ENCODE measurements around the gene AQR. TPM values are rescaled to one million over a fixed set of nuclear protein-coding genes. Genes with fewer than 3 reads are reported as not detected.
A peak's percentile ranks its signal among the peaks of the same experiment; 100 is the strongest.

The AQR gene
- total and polyA plus RNA-seq, 2 of the 8 experiments (the other 6 are each of a cell fraction or from before 2014, with no cell fraction given) = 34.5 to 57.6 TPM

- H3K4me3 ChIP-seq (ENCODE audit: extremely low read depth in 1 of 4, insufficient read depth in 2 of 4, low read depth in 3 of 4, low read length in 4 of 4) = no peak overlapping the region
- H4K8ac ChIP-seq (ENCODE audit: extremely low read depth, insufficient read depth, low read length) = no peak overlapping the region
- H3K9ac ChIP-seq (replicated peaks in 1 of 4; ENCODE audit: extremely low read depth in 1 of 4, low read depth in 3 of 4, low read length in 3 of 4) = no peak overlapping the region
- 92% methylated on average over 2 of the region's 2 CpGs; no CpG with 5 or more reads in 1 of the 2 experiments for WGBS, 2 experiments (ENCODE audit: extremely low coverage in 1 of 2, insufficient coverage in 1 of 2, insufficient read length in 1 of 2, insufficient replicate concordance in 2 of 2, low coverage in 1 of 2, low lambda C conversion rate in 2 of 2, missing lambda C conversion rate in 1 of 2)
- no peak overlapping the region for H3K56ac ChIP-seq (replicated peaks; ENCODE audit: insufficient read length, low read depth, low read length)
- H2BK12ac ChIP-seq (ENCODE audit: low read depth, low read length) = no peak overlapping the region
- H2BK20ac ChIP-seq (ENCODE audit: low read length) = no peak overlapping the region
- FAIRE-seq (no peak), DNase-seq (ENCODE audit: low read depth in 1 of 2, low spot score in 2 of 2) (no peak)
- TF ChIP-seq RAD21 (IDR thresholded peaks at IDR 0.05 in 1 of 2, conservative IDR thresholded peaks at IDR 0.05 in 1 of 2; ENCODE audit: low read depth in 2 of 2, low read length in 2 of 2) (peak; percentile 26 to 49; a peak in 2 of 4 replicates), CTCF (IDR thresholded peaks at IDR 0.05; ENCODE audit: control extremely low read depth in 1 of 3, insufficient read depth in 1 of 3, low read depth in 1 of 3, low read length in 3 of 3) (peak in 2 of 3 experiments; percentile 24 to 50; a peak in 2 of 4 replicates)
- TF ChIP-seq, protein P1, sequence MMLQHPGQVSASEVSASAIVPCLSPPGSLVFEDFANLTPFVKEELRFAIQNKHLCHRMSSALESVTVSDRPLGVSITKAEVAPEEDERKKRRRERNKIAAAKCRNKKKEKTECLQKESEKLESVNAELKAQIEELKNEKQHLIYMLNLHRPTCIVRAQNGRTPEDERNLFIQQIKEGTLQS (IDR thresholded peaks at IDR 0.05; ENCODE audit: insufficient read depth, low read depth, low read length) = no peak
- no peaks in the 10 kb centered on the region for H3K9me3 ChIP-seq (ENCODE audit: insufficient read depth in 2 of 2, low read depth in 1 of 2, low read length in 1 of 2)
- no peaks in the 10 kb centered on the region for H3K79me1 ChIP-seq (ENCODE audit: low read depth, low read length)
- ChIA-PET POLR2A (ENCODE audit: partially characterized antibody) (interaction anchor here (0.7 to 1.5 kb wide), 3 partner anchors 13 to 255 kb away, joined by 3 to 5 read pairs (median 3); no protein-coding TSS in a partner anchor), CTCF (ENCODE audit: partially characterized antibody) (interaction anchor here (1.0 to 1.8 kb wide), 11 partner anchors 9 to 145 kb away, joined by 3 to 7 read pairs (median 3); no protein-coding TSS in a partner anchor)
- H3K4me1 ChIP-seq (replicated peaks in 1 of 4; ENCODE audit: control insufficient read depth in 3 of 4, insufficient read depth in 4 of 4, low read length in 3 of 4) = no peaks in the 10 kb centered on the region
- no peak overlapping the region for H2BK5ac ChIP-seq (ENCODE audit: low read depth, low read length)
- H3K23ac ChIP-seq (ENCODE audit: insufficient read length) = no peak overlapping the region
- no peak overlapping the region for H2BK15ac ChIP-seq (ENCODE audit: low read length)
- no peaks in the 10 kb centered on the region for H3K79me2 ChIP-seq (ENCODE audit: control insufficient read depth in 1 of 2, insufficient read depth in 2 of 2, low read length in 2 of 2)
- H3K14ac ChIP-seq (ENCODE audit: insufficient read length) = no peak overlapping the region
- H2AK5ac ChIP-seq (ENCODE audit: low read depth, low read length) = no peak overlapping the region
- H3K4me2 ChIP-seq (ENCODE audit: insufficient read depth in 1 of 2, low read depth in 2 of 2, low read length in 2 of 2) = no peak overlapping the region
- H4K20me1 ChIP-seq (replicated peaks in 1 of 2; ENCODE audit: control insufficient read depth in 1 of 2, insufficient read depth in 2 of 2, low read length in 2 of 2) = no peaks in the 10 kb centered on the region
- H3K27ac ChIP-seq (ENCODE audit: low read depth, low read length) = no peak overlapping the region
- no peak overlapping the region for H2BK120ac ChIP-seq (replicated peaks; ENCODE audit: low read depth, low read length)
- peaks cover 0 to 12% (median 5%) of the 10 kb centered on the region in 4 experiments; a peak in 4 of 8 replicates for H3K36me3 ChIP-seq (ENCODE audit: control insufficient read depth in 2 of 4, insufficient read depth in 4 of 4, low read length in 3 of 4)
- H3K18ac ChIP-seq (ENCODE audit: extremely low read depth, low read length) = no peak overlapping the region
- H3K4ac ChIP-seq (replicated peaks; ENCODE audit: insufficient read length, low read depth, low read length) = no peak overlapping the region
- no peak overlapping the region for H4K91ac ChIP-seq (replicated peaks; ENCODE audit: insufficient read length, low read length)
- H2AFZ ChIP-seq (ENCODE audit: low read length) = no peak overlapping the region
- no peaks in the 10 kb centered on the region for H3K23me2 ChIP-seq (ENCODE audit: low read depth, low read length)
- H3K27me3 ChIP-seq (replicated peaks in 1 of 4; ENCODE audit: control insufficient read depth in 3 of 4, extremely low read depth in 1 of 4, insufficient read depth in 3 of 4, low read length in 3 of 4) = no peaks in the 10 kb centered on the region
- H4K5ac ChIP-seq (ENCODE audit: insufficient read length, low read depth, low read length) = no peak overlapping the region
Measured at GRCh38 chr15:34853001-34853758, 116.4 kb downstream of the AQR start.
